ENCODE measurements around the gene GPR137.
A peak's percentile ranks its signal among the peaks of the same experiment; 100 is the strongest.

The GPR137 gene

DNA sequence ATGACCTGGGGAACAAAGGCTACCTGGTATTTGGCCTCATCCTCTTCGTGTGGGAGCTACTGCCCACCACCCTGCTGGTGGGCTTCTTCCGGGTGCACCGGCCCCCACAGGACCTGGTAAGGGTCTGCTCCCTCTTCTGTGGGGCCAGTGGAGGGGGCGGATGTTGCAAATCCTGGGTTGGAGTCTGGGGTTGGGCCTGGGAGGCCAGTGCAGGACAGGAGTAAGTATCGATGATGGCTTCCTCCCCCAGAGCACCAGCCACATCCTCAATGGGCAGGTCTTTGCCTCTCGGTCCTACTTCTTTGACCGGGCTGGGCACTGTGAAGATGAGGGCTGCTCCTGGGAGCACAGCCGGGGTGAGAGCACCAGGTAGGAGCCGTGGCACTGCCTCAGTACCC is 2.7 kb downstream of the GPR137 start:
- no peak for DNase-seq

DNA sequence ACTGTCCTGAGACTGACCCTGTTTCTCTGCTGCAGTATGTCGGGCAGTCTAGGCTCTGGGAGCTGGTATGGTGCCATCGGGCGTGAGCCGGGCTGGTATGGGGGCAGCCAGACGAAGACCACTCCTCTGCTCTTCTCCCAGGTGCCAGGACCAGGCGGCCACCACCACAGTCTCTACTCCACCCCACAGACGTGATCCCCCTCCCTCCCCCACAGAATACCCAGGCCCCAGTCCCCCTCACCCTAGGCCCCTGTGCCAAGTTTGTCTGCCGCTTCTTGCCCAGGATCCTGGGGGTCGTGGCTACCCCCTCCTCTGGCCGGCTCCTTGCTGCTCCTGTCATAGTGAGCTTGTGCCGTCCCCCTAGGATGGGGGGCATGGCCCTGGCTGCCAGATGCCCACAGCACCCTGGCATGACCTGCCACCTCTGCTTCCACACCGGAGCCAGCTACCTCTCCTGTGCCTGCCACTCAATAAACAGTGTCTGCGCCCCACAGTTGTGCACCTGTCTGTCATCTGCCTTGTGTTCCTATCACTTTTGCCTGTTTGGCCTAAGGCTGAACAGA is 3.4 kb downstream of the GPR137 start:
- no peak for DNase-seq

DNA sequence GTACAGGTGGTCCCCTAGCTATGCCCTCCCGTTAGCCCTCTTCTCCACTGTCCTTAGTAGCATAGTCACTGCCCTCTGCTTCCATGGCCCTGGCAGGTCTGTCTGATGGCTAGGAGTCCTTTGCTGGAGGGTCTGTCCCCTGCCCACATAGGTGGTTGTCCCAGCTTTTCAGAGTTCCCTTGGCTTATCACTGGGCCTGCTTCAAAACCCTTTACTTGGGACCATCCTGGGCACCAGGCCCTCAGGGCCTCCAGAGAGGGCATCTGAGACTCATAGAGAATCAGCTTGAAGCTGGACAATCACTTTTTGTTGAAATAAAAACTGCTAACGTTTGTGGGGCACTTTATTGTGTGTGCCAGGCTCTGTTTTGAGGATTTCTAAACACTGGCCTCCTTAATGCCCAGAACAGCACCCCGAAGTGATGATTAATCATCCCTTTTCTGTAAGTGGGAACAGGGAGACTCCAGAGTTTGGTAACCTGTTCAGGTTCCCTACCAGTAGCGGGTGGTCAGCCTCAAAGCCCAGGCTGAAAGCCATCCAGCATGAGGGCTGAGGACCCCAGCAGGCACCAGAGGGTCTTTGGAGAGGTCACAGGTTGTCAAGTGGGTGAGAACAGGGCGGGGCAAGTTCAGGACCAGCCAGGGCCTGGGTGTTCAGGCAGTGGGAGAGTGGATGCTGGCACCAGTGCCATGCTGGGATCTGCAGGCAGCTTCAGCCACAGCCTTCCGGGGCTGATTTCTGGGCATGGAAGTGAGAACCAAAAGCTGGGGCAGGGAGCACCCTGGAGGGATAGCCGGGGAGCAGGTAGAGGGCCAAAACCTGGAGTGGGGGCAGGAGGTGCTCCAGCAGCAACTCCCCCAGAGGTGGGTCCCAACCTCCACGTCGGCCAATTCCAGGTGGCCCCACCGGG is 5.0 kb downstream of the GPR137 start:
- DNase-seq, result no peak

DNA sequence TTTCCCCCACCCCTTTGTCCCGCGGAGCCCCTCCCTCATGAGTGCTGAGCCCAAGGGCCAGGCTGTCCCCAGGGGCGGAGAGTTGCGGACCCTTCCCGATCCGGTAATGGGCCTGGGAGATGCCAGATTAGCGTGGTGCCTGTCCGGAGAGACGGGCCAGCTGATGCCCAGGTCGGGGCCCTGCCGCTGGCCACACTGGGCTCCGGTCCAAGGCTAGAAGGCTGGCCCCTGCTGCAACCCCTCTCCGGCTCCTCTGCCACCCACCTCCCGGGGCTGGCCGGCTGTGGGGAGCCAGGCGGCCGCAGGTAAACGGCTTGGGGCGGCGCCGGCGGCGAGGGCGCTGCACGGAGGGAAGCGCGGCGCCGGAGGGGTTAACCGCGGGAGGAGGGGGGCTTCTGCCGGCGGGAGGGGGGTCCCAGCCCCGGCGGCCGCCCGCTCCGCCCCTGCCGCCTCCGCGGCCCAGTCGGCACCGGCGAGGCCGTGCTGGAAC is 5.7 kb downstream of the GPR137 start, which contains the start of gene KCNK4:
KCNK4 (plus strand) TSS at position 41 of the 490 bp plus-strand sequence. CDS start 1,717 bp downstream, outside the sequence.
- no peak for DNase-seq

DNA sequence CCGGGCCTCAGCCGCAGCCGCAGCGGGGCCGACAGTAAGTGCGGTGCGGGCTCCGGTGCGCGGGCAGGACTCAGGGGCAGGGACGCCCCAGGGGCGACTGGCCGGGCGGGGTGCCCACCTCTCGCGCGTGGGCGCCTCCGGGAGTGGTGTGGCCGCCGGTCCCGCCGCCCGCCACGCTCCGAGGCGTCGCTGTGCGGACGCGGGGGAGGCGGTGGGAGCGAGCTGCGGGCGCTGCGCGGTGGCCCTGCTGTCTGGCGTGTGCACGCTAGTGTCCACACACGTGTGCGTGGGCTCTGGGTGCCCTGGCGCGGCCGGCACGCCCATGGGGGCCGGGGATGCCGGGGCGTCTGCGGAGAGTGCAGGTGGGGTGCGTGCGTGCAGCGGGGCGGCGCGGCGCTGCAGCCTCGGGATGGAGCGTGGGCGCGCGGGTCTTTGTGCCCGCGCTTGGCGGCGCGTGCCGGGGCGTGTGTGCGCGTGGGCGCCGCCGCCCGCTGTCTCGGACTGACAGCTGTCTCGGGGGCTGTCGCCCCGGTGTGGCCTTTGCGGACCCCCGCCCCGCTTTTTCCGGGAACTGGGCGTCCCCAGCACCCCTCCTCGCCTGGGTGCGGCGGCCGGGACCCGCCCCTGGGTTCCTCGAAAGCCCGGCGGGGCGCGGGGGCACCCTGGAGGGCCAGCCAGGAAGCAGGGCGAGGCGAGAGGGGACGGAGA is 6.3 kb downstream of the GPR137 start:
- no peak for DNase-seq

DNA sequence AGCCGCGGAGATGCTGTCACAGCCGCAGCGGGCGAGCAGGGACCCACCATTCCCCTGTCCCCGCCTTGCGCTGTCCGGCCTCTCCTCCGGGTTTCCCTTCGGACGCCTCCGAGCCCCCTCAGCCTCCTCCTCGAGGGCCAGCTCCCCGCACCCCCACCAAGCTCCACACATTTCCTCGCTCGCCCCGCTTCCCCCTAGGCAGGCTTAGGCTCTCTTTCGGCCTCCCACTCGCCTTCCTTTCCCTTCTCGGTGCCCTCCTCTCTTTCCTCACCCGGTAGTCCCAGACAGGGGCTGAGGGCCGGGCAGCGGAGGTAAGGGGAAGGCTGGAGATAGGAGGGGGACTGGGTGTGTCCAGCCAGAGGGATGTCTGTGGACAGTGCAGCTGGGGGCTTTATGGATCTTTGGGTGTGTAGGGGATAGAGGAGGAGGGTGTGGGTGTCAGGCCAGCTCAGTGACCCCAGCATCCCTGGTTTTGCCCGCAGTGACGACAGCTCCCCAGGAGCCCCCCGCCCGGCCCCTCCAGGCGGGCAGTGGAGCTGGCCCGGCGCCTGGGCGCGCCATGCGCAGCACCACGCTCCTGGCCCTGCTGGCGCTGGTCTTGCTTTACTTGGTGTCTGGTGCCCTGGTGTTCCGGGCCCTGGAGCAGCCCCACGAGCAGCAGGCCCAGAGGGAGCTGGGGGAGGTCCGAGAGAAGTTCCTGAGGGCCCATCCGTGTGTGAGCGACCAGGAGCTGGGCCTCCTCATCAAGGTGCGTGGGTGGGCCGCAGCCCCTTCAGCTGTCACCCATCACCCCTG is 7.0 kb downstream of the GPR137 start:
- no peak for DNase-seq

DNA sequence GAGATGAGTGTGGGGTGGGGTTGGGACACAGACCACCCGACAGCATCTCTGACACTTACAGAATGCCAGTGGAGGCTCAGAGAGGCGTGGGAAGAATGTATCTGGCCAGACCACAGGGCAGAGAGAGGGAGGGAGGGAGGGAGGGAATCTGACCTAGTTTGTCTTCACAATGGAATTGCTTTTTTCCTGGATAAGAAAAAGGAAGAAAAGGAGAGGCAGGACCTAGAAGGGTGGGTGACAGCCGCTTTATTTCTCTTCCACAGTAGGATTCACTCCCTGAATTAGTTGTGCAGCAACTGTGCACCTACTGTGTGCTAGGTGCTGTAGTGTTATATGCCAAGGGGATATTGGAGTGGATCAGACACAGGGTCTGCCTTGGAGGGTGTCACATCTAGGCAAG is 9.1 kb downstream of the GPR137 start:
- no peak for DNase-seq

DNA sequence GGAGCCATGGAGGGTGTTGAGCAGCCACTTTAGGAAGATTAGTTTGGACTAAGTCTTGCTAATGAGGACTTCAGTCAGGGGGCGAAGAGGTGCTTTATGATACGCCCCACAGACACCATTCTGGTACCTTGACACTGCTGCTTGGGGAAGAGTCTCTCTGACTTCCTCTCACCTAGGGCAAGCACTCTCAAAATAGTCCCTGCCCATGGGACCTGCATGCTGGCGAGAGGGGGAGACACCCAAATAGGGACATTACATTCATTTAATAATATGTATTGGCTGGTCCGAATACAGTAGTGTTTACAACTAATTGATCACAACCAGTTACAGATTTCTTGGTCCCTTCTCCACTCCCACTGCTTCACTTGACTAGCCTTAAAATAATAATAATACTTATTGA is 10.1 kb downstream of the GPR137 start:
- no peak for DNase-seq

DNA sequence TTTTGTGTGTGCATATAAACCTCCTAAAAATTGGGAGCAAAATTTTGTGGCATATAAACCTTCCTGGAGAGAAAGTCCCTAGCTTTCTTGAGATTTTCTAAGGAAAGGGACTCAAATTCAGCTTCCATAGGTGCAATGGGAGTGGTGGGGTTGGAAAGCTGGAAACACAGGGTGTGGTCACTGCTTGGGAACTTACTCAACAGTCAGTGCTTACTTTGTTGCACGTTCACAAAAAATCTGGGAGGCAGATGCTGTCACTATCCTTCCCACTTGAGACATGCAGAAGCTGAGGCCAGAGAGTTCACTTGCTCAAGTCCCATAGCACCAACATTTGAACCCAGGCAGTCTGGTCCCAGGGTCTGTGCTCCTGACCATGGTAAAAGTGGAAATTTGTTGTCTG is 10.6 kb downstream of the GPR137 start:
- DNase-seq, result no peak

DNA sequence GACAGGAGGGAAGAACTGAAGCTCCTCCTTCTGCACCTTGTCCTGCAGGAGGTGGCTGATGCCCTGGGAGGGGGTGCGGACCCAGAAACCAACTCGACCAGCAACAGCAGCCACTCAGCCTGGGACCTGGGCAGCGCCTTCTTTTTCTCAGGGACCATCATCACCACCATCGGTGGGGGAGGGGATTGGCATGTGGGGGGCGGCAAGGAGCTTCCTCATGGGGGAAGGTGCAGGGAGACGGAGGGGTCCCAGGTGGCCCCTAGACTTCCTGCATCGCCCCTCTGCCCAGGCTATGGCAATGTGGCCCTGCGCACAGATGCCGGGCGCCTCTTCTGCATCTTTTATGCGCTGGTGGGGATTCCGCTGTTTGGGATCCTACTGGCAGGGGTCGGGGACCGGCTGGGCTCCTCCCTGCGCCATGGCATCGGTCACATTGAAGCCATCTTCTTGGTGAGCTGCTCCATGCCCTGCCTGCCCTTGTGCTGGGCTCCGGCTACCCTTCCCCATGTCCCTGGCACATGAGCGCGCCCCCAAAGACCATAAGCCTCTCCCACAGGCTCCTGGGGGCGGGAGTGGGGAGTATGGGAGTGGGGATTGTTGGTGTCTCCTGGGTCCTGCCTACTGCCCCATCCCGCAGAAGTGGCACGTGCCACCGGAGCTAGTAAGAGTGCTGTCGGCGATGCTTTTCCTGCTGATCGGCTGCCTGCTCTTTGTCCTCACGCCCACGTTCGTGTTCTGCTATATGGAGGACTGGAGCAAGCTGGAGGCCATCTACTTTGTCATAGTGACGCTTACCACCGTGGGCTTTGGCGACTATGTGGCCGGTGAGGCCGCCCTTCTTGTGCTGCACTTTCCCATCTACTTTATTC is 11.4 kb downstream of the GPR137 start:
- no peak for DNase-seq

DNA sequence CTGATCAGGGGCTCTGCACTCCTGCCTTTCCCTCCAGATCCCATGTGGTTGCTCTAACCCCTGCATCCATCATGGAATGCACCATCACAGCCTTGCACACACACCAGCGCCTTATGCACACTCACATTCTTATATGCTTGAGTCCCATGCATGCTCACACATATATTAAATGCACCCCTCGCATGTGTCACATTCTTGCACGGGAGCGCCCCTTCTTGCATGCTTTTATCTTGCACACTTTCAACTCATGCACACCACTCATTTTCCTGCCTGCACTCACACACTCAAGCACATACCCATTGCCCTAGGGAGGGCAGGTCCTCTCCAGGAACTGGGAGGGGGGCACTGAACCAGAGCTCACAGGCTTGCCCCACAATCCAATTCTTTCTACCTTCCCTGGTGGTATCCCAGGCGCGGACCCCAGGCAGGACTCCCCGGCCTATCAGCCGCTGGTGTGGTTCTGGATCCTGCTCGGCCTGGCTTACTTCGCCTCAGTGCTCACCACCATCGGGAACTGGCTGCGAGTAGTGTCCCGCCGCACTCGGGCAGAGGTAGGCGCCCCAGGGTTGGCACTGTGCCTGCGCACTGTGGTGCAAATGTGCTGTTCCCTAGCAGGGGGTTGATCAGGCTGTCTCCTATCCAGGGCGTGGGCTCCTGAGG is 12.2 kb downstream of the GPR137 start:
- no peak for DNase-seq

DNA sequence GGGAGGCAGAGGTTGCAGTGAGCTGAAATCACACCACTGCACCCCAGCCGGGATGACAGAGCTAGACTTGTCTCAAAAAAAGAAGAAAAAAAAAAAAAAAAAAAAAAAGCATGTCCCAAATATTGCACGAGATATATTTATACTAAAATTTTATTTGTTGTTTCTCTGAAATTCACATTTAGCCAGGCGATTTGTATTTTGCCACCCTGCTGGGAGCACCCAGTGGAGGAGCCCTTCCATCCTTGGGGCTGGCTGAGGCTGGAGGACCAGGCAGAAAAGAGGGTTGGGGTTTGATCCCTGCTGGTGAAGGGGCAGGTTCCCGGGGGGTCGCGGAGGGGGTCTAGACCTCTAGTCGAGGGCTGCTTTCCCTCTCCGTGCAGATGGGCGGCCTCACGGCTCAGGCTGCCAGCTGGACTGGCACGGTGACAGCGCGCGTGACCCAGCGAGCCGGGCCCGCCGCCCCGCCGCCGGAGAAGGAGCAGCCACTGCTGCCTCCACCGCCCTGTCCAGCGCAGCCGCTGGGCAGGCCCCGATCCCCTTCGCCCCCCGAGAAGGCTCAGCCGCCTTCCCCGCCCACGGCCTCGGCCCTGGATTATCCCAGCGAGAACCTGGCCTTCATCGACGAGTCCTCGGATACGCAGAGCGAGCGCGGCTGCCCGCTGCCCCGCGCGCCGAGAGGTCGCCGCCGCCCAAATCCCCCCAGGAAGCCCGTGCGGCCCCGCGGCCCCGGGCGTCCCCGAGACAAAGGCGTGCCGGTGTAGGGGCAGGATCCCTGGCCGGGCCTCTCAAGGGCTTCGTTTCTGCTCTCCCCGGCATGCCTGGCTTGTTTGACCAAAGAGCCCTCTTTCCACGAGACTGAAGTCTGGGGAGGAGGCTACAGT is 13.6 kb downstream of the GPR137 start:
- DNase-seq, result no peak

DNA sequence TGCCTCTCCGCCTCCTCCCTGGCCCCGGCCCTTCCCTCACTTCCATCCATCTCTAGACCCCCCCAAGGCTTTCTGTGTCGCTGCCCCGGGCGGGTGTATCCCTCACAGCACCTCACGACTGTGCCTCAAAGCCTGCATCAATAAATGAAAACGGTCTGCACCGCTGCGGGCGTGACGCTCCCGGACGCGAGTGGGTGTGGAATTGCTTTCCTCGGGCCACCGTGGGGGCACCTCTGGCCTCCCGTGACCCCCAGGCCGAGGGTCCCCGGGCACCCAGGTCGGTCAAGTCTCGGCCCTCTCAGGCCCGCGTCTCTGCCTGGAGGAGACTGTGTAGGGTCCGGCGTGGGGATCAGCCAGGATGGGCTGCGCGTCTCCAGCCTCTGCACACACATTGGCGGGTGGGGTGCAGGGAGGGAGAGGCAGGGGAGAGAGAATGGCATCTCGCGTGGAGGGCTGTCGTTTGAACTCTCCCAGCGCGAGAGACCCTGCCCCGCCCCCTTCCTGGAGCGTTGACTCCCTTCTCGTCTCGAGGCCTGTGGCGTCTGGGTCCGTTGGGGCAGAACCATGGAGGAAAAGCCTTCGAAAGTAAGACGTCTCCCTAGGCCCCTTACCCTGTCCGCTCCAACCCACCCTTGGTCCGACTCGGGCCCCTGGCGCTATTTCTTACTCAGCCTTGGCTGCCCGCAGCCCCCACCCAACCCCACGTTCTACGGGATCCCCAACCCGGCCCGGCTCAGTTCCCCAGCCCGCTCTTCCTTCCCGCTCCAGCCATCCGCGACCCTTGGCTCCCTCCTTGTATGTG is 14.4 kb downstream of the GPR137 start, which contains the start of gene CATSPERZ:
CATSPERZ (plus strand) TSS at position 512 of the 802 bp plus-strand sequence; CDS start at position 565, 53 bp downstream.
- DNase-seq, result no peak

DNA sequence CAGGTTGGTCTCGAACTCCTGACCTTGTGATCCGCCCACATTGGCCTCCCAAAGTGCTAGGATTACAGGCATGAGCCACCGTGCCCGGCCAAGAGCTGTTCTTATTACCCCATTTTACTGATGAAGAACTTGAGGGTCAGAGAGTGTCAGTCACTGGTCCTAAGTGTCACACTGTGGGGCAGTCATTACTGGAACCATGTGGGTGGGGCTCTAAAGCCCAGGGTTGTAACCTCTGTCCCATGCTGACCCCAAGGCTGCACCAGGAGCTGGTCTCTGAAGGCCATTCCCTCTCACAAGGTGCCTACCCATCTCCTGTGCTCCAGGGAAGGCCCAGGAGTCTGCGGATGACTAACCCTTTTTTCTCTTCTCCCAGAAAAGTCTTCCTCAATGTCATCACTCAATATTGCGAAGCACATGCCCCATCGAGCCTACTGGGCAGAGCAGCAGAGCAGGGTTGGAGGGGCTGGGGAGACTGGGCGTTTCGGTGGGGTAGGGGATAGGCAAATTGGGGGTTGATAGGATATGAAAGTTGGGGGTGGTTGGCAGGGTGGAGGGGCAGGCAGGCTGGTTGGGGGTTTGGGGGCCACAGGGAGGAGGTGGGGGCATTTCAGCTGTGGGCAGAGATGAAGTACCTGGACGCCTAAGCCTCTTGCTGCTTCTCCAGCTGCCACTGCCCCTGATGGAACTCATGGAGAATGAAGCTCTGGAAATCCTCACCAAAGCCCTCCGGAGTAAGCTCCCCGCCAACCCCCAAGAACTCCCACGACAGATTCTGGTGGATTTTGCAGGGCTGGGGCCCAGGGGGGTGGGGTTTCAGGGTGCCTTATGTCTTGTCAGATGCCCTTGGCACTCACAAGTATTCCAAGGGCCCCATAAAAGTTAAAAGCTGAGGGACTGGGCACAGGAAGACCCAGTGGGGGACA is 17.7 kb downstream of the GPR137 start:
- DNase-seq, result no peak

DNA sequence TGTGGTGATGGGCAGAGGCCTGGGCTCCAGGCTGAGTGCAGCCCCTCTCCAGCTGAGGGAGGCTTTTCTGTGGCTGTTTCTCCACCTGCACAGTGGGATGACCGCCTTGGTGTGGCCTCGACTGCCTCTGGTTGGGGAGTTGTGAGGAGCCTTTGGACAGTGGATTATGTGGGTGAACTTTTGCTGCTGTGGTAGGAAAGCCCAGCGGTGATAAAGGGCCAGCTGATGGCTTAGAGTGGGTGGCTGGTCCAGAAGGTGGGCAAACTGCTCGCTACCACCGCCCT is 18.3 kb downstream of the GPR137 start:
- DNase-seq, result no peak

DNA sequence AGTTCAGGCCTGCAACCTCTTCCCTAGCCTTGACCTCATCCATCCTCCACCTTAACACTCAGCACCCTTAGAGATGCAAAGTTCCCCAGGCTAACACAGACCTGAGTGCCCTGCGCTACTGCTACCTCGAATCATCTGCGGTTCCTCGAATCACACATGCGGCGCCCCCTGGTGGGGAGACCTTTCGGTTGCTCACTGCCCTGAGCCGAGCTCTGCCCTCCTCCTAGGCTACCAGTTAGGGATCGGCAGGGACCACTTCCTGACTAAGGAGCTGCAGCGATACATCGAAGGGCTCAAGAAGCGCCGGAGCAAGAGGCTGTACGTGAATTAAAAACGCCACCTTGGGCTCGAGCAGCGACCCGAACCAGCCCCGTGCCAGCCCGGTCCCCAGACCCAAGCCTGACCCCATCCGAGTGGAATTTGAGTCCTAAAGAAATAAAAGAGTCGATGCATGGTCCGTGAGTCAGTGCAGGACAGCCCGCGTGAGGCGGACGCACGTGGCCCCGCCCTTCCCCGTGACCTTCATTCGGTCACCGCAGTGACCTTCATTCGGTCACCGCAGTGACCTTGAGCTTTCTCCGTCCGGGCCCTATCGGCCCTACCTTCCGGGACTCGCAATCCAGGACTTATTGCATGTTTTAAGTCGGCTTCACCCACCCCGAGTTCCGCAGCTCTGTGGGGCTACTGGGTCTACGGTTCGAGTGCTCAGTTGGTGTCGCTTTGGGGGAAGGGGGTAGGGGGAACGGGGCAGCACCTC is 18.8 kb downstream of the GPR137 start:
- peak; percentile 86 for DNase-seq

DNA sequence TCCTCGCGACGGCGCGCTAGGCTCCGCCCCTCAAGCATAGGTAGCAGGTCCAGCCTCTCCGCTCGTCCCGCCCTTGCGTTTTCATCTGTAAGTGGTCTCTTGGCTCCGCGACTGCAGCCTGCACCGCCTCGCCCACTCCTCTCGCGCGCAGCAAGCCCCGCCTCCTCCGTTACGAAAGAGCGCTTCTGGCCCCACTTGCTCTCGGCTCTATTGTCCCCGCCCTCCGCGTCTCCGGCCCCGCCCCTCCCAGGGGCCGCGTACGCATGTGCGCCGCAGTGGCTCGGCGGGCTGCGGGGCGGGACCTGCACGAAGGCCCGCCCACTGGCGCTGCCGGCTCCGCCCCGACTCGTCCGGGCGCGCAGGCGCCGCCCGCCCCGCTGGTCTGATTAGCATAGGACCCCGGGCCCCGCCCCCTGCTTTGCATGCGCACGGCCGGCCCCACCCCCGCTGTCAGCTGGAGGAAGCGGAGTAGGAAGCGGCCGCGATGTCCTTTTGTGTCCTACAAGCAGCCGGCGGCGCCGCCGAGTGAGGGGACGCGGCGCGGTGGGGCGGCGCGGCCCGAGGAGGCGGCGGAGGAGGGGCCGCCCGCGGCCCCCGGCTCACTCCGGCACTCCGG is 19.5 kb downstream of the GPR137 start, which contains the start of gene ESRRA:
ESRRA (plus strand) TSS at position 450 of the 616 bp plus-strand sequence. CDS start 1,656 bp downstream, outside the sequence.
- DNase-seq, result peak; percentile 96
